K562 (cell line): ENCODE data around the gene DYSF. TPM values are rescaled to one million over a fixed set of nuclear protein-coding genes. Genes with fewer than 3 reads are reported as not detected.

ENCODE experiments used
- ATAC-seq: fragments of 200-7000 bp; cut with Tn5 transposase; 3 replicates; pipeline ENCODE4 v1.9.1; 2020; ENCODE audit warnings: moderate library complexity
- BruUV-seq: library from RNA; stranded (reverse); fragments of 400-500 nt; replicated peaks from 2 replicates; lab custom pipeline; 2021; lab: Mats Ljungman, UMichigan
- CTCF ChIA-PET: fragments of 300-600 bp; formaldehyde crosslinking; extraction: SDS; loops from one replicate; lab custom pipeline; 2021; ENCODE audit warnings: low intra/inter-chr PET ratio; lab: Yijun Ruan, JAX
- POLR2A ChIA-PET: fragments of 300-600, 350-650 bp; sonication (Branson Sonifier 250); formaldehyde crosslinking; extraction: SDS; loops from one replicate; lab custom pipeline; 2021; ENCODE audit warnings: antibody characterized with exemption, inconsistent platforms; lab: Yijun Ruan, JAX
- DNase-seq, 4 experiments: peaks; one replicate each; pipeline versions ENCODE4 v3.0.0 to v3.0.0-alpha.2; 2011 to 2018; ENCODE audit warnings: low spot score in 3 of 4, mixed read lengths in 3 of 4; ENCODE audit errors: extremely low read depth in 1 of 4
- FAIRE-seq: peaks from 2 replicates; lab custom pipeline; 2011; peaks lifted over from hg19 to GRCh38; lab: Jason Lieb, UNC
- H2AFZ ChIP-seq: 2 replicates; pipeline ENCODE4 v1.6.0; 2011; ENCODE audit warnings: low read depth, low read length, control low read depth, inconsistent platforms
- H3K27ac ChIP-seq: fragments of 200-600 bp; 3 replicates; pipeline ENCODE4 v1.8.0; 2011; ENCODE audit warnings: low read depth, mild to moderate bottlenecking, control low read depth, inconsistent platforms, low read length, moderate library complexity, mixed read lengths; ENCODE audit errors: extremely low read depth
- H3K27me3 ChIP-seq, 2 experiments: fragments of 300-600 bp in 1 of 2; 2 replicates in 1 of 2; 3 replicates in 1 of 2; pipeline versions ENCODE4 v1.6.0 to v1.8.0; 2011; ENCODE audit warnings: inconsistent platforms in 2 of 2, low read length in 2 of 2, mild to moderate bottlenecking in 1 of 2, mixed read lengths in 1 of 2, moderate library complexity in 1 of 2; ENCODE audit not compliant: control insufficient read depth in 2 of 2, insufficient read depth in 2 of 2
- H3K36me3 ChIP-seq: fragments of 300-600 bp; 3 replicates; pipeline ENCODE4 v1.8.0; 2011; ENCODE audit warnings: mild to moderate bottlenecking, low read length, inconsistent platforms; ENCODE audit not compliant: control insufficient read depth, insufficient read depth
- H3K4me1 ChIP-seq, 2 experiments: fragments of 200-600 bp in 1 of 2; replicated peaks in 1 of 2; 2 replicates in 1 of 2; 3 replicates in 1 of 2; pipeline versions ENCODE4 v1.5.1 to v1.8.0; 2011; ENCODE audit warnings: inconsistent platforms in 2 of 2, low read length in 2 of 2, mild to moderate bottlenecking in 1 of 2, mixed read lengths in 1 of 2, moderate library complexity in 1 of 2; ENCODE audit not compliant: control insufficient read depth in 2 of 2, insufficient read depth in 2 of 2
- H3K4me2 ChIP-seq: 2 replicates; pipeline ENCODE4 v1.6.1; 2011; ENCODE audit warnings: low read length, control low read depth, inconsistent platforms, mixed read lengths; ENCODE audit not compliant: insufficient read depth
- H3K4me3 ChIP-seq: fragments of 200-600 bp; sonication (generic), shearing (Covaris generic); 2 replicates; pipeline ENCODE4 v1.5.1; 2016; ENCODE audit warnings: control low read depth, inconsistent platforms
- H3K79me2 ChIP-seq: fragments of 200-600 bp; 3 replicates; pipeline ENCODE4 v1.8.0; 2011; ENCODE audit warnings: low read length, inconsistent platforms; ENCODE audit not compliant: control insufficient read depth, insufficient read depth
- H3K9ac ChIP-seq, 2 experiments: 2 replicates each; pipeline versions ENCODE4 v1.6.0 to v1.6.1; 2011; ENCODE audit warnings: low read depth in 2 of 2, low read length in 2 of 2, control low read depth in 1 of 2, inconsistent platforms in 1 of 2, mild to moderate bottlenecking in 1 of 2, mixed read lengths in 1 of 2; ENCODE audit not compliant: insufficient read depth in 1 of 2
- H3K9me1 ChIP-seq: one replicate; pipeline ENCODE4 v1.6.0; 2011; ENCODE audit warnings: inconsistent platforms, mild to moderate bottlenecking, low read length, moderate library complexity; ENCODE audit not compliant: control insufficient read depth, insufficient read depth
- H3K9me3 ChIP-seq: replicated peaks from 2 replicates; pipeline ENCODE4 v1.5.1; 2011; ENCODE audit warnings: low read depth, low read length, inconsistent platforms; ENCODE audit not compliant: control insufficient read depth, insufficient read depth
- H4K20me1 ChIP-seq: replicated peaks from 2 replicates; pipeline ENCODE4 v1.6.1; 2011; ENCODE audit warnings: low read length, inconsistent platforms, mixed read lengths; ENCODE audit not compliant: control insufficient read depth, insufficient read depth
- ARNT ChIP-seq, 2 experiments: fragments of 450-650 bp; IDR thresholded peaks; 2 replicates each; pipeline ENCODE4 v1.6.1; 2016; ENCODE audit warnings: mild to moderate bottlenecking in 1 of 2
- BRCA1 ChIP-seq, 2 experiments: fragments of 450-650 bp in 1 of 2; sonication (generic) in 1 of 2; formaldehyde crosslinking in 1 of 2; IDR thresholded peaks; 2 replicates each; pipeline versions ENCODE4 v1.5.0 to v1.6.1; 2017 to 2020; ENCODE audit warnings: mild to moderate bottlenecking in 1 of 2, missing genetic modification reagents in 1 of 2
- CREB3 ChIP-seq: fragments of 450-650 bp; conservative IDR thresholded peaks from 2 replicates; pipeline ENCODE4 v1.6.1; 2016; ENCODE audit warnings: missing genetic modification characterization, low read depth, mild to moderate bottlenecking, missing compliant biosample characterization, moderate library complexity
- CTBP1 ChIP-seq: fragments of 450-650 bp; IDR thresholded peaks from 2 replicates; pipeline ENCODE4 v1.6.1; 2016; ENCODE audit warnings: borderline replicate concordance
- HNRNPLL ChIP-seq: fragments of 200-400 bp; formaldehyde crosslinking; IDR thresholded peaks from 2 replicates; pipeline ENCODE4 v1.6.1; 2017; ENCODE audit warnings: low read length, low read depth, mild to moderate bottlenecking; ENCODE audit not compliant: poor library complexity, severe bottlenecking
- IFI16 ChIP-seq: fragments of 250-450 bp; sonication (Bioruptor Pico); IDR thresholded peaks from 2 replicates; pipeline ENCODE4 v2.1.2; 2022; ENCODE audit warnings: mild to moderate bottlenecking, inconsistent platforms
- IRF9 ChIP-seq: fragments of 450-650 bp; IDR thresholded peaks from 2 replicates; pipeline ENCODE4 v1.6.1; 2016; ENCODE audit warnings: missing biosample characterization, missing genetic modification characterization
- MTA3 ChIP-seq: fragments of 450-650 bp; formaldehyde crosslinking; IDR thresholded peaks from 2 replicates; pipeline ENCODE4 v1.6.1; 2017; ENCODE audit warnings: mild to moderate bottlenecking, borderline replicate concordance
- NCOR1 ChIP-seq: fragments of 450-650 bp; IDR thresholded peaks from 2 replicates; pipeline ENCODE4 v1.6.1; 2016; ENCODE audit warnings: mild to moderate bottlenecking, moderate library complexity
- POLR2G ChIP-seq: fragments of 200-400 bp; formaldehyde crosslinking; IDR thresholded peaks from 2 replicates; pipeline ENCODE4 v1.6.1; 2017; ENCODE audit warnings: low read depth, mild to moderate bottlenecking, antibody characterized with exemption, low read length, moderate library complexity
- POU5F1 ChIP-seq: fragments of 150-350 bp; IDR thresholded peaks from 2 replicates; pipeline ENCODE4 v1.6.1; 2014; ENCODE audit warnings: borderline replicate concordance, low read length, low read depth, mild to moderate bottlenecking; ENCODE audit not compliant: partially characterized antibody
- ZNF124 ChIP-seq: sonication (generic); formaldehyde crosslinking; IDR thresholded peaks from 2 replicates; pipeline ENCODE4 v1.8.1; 2022; ENCODE audit warnings: missing genetic modification reagents
- ZNF311 ChIP-seq: fragments of 250-450 bp; sonication (Bioruptor Pico); IDR thresholded peaks from 2 replicates; pipeline ENCODE4 v1.4.0; 2020; ENCODE audit warnings: mild to moderate bottlenecking, moderate library complexity
- ZNF395 ChIP-seq: fragments of 200-800 bp; sonication (Bioruptor generic); IDR thresholded peaks from 2 replicates; pipeline ENCODE4 v1.6.1; 2017; ENCODE audit warnings: missing genetic modification characterization, missing compliant biosample characterization
- ZNF655 ChIP-seq: fragments of 250-450 bp; sonication (Bioruptor Pico); IDR thresholded peaks from 2 replicates; pipeline ENCODE4 v1.5.0; 2021
- ZNF668 ChIP-seq: fragments of 250-450 bp; sonication (Bioruptor Pico); IDR thresholded peaks from 2 replicates; pipeline ENCODE4 v1.8.0; 2022; ENCODE audit warnings: mild to moderate bottlenecking, inconsistent platforms
- ZNF740 ChIP-seq, 3 experiments: fragments of 200-800 bp in 1 of 3; sonication (Bioruptor generic) in 1 of 3; sonication (generic) in 1 of 3; formaldehyde crosslinking in 1 of 3; IDR thresholded peaks; 2 replicates each; pipeline versions ENCODE4 v1.6.1 to v1.8.0; 2016 to 2022; ENCODE audit warnings: mild to moderate bottlenecking in 2 of 3, missing compliant biosample characterization in 2 of 3, missing genetic modification characterization in 2 of 3, missing genetic modification reagents in 1 of 3
- WGBS: fragments of 100-300 bp; shearing (Covaris generic); methylation state at CpG from one replicate; pipeline ENCODE4 v1.1.6; 2016; ENCODE audit warnings: low coverage, mixed read lengths; ENCODE audit not compliant: insufficient coverage; ENCODE audit errors: missing lambda C conversion rate; 5-methylcytosine and 5-hydroxymethylcytosine counted together
- in situ Hi-C: fragments of 300-500 bp; cut with MboI; formaldehyde crosslinking; loops from 4 replicates; pipeline ENCODE4 v1.15.0; 2018; ENCODE audit warnings: inconsistent platforms, mixed read lengths
- intact Hi-C: fragments of 100-400 bp; cut with micrococcal nuclease; formaldehyde crosslinking; loops from 2 replicates; pipeline ENCODE4 v1.14.2; 2022
- polyA plus RNA-seq, 8 experiments: library from polyadenylated mRNA; depleted of rRNA in 4 of 8; stranded (reverse) in 5 of 8; unstranded in 3 of 8; fragments of >200 nt; fragmentation: Nextera tagmentation in 2 of 8; fragmentation: Illumina TruSeq in 1 of 8; extraction: Ambion mirVana in 2 of 8; extraction: Trizol in 1 of 8; gene quantifications; 2 replicates each; pipeline versions ENCODE4 v1.2.1 to v1.2.3, GENCODE V29; 2011 to 2014; ENCODE audit warnings: inconsistent platforms in 1 of 8, missing spikeins in 1 of 8
- total RNA-seq, 7 experiments: library from RNA; depleted of rRNA in 6 of 7; stranded (reverse); fragments of >200 nt in 6 of 7; fragmentation: Illumina TruSeq in 2 of 7; extraction: Trizol in 2 of 7; gene quantifications; 2 replicates each; pipeline versions ENCODE4 v1.2.1 to v1.2.3, GENCODE V29; 2011 to 2021; ENCODE audit warnings: low replicate concordance in 1 of 7

DYSF gene
- total and polyA plus RNA-seq, 9 of the 15 experiments (the other 6 are each of a cell fraction or from before 2014, with no cell fraction given) = 0.01 to 0.80 (median 0.29) TPM

GRCh38 chr2:71704131-71704561 lies 250.8 kb downstream of the DYSF start:
- POLR2A ChIA-PET = interaction anchor here (0.9 kb wide), 1 partner anchor 38 kb away, joined by 3 read pairs; no protein-coding TSS in a partner anchor
- CTCF ChIA-PET = no interaction called here
- Histone ChIP-seq H4K20me1 (peaks cover 13% of the 10 kb centered on the region; the same call in 1 of the 2 replicates), H3K4me1 (no peaks in the 10 kb centered on the region), H3K36me3 (no peaks in the 10 kb centered on the region), H3K4me2 (no peak overlapping the region), H3K27ac (no peak overlapping the region), H3K9me3 (no peaks in the 10 kb centered on the region), H2AFZ (no peak overlapping the region), H3K79me2 (no peaks in the 10 kb centered on the region), H3K9me1 (no peaks in the 10 kb centered on the region), H3K9ac (no peak overlapping the region), H3K4me3 (no peak overlapping the region), H3K27me3 (peaks cover 0 to 68% of the 10 kb centered on the region in 2 experiments; a peak in 4 of 5 replicates)
- intact Hi-C loops (no loop called here), in situ Hi-C loops (no loop called here)
- ATAC-seq = no peak
- no peak for DNase-seq
- TF ChIP-seq ARNT (IDR thresholded peaks at IDR 0.05) (no peak), ZNF668 (CRISPR knock-in tag) (no peak), IFI16 (CRISPR knock-in tag) (no peak), ZNF395 (CRISPR knock-in tag) (no peak), CREB3 (tag) (no peak), NCOR1 (no peak), ZNF124 (CRISPR knock-in tag) (no peak), BRCA1 (IDR thresholded peaks at IDR 0.05) (no peak), BRCA1 (CRISPR knock-in tag; IDR thresholded peaks at IDR 0.05) (no peak), ZNF740 (CRISPR knock-in tag; IDR thresholded peaks at IDR 0.05) (no peak), ZNF740 (tag; IDR thresholded peaks at IDR 0.05) (no peak), MTA3 (no peak), IRF9 (no peak), ZNF655 (CRISPR knock-in tag) (no peak), POU5F1 (no peak), ZNF311 (CRISPR knock-in tag) (no peak), HNRNPLL (no peak), CTBP1 (no peak), POLR2G (no peak)
- no TSS peak for BruUV-seq
- no peak for FAIRE-seq
- 2% methylated on average over 7 of the region's 9 CpGs for WGBS
